K562 (cell line): Measurements from ENCODE around the gene NFILZ. TPM values are rescaled to one million over a fixed set of nuclear protein-coding genes. Genes with fewer than 3 reads are reported as not detected.

Experiments
- ATAC-seq: fragments of 200-7000 bp; cut with Tn5 transposase; 3 replicates; pipeline ENCODE4 v1.9.1; 2020; ENCODE audit warnings: moderate library complexity
- BruUV-seq: library from RNA; stranded (reverse); fragments of 400-500 nt; replicated peaks from 2 replicates; lab custom pipeline; 2021; lab: Mats Ljungman, UMichigan
- CTCF ChIA-PET: fragments of 300-600 bp; formaldehyde crosslinking; extraction: SDS; loops from one replicate; lab custom pipeline; 2021; ENCODE audit warnings: low intra/inter-chr PET ratio; lab: Yijun Ruan, JAX
- POLR2A ChIA-PET: fragments of 300-600, 350-650 bp; sonication (Branson Sonifier 250); formaldehyde crosslinking; extraction: SDS; loops from one replicate; lab custom pipeline; 2021; ENCODE audit warnings: antibody characterized with exemption, inconsistent platforms; lab: Yijun Ruan, JAX
- DNase-seq, 4 experiments: peaks; one replicate each; pipeline versions ENCODE4 v3.0.0 to v3.0.0-alpha.2; 2011 to 2018; ENCODE audit warnings: low spot score in 3 of 4, mixed read lengths in 3 of 4; ENCODE audit errors: extremely low read depth in 1 of 4
- FAIRE-seq: peaks from 2 replicates; lab custom pipeline; 2011; peaks lifted over from hg19 to GRCh38; lab: Jason Lieb, UNC
- H2AFZ ChIP-seq: 2 replicates; pipeline ENCODE4 v1.6.0; 2011; ENCODE audit warnings: low read depth, low read length, control low read depth, inconsistent platforms
- H3K27ac ChIP-seq: fragments of 200-600 bp; 3 replicates; pipeline ENCODE4 v1.8.0; 2011; ENCODE audit warnings: low read depth, mild to moderate bottlenecking, control low read depth, inconsistent platforms, low read length, moderate library complexity, mixed read lengths; ENCODE audit errors: extremely low read depth
- H3K27me3 ChIP-seq, 2 experiments: fragments of 300-600 bp in 1 of 2; 2 replicates in 1 of 2; 3 replicates in 1 of 2; pipeline versions ENCODE4 v1.6.0 to v1.8.0; 2011; ENCODE audit warnings: inconsistent platforms in 2 of 2, low read length in 2 of 2, mild to moderate bottlenecking in 1 of 2, mixed read lengths in 1 of 2, moderate library complexity in 1 of 2; ENCODE audit not compliant: control insufficient read depth in 2 of 2, insufficient read depth in 2 of 2
- H3K36me3 ChIP-seq: fragments of 300-600 bp; 3 replicates; pipeline ENCODE4 v1.8.0; 2011; ENCODE audit warnings: mild to moderate bottlenecking, low read length, inconsistent platforms; ENCODE audit not compliant: control insufficient read depth, insufficient read depth
- H3K4me1 ChIP-seq, 2 experiments: fragments of 200-600 bp in 1 of 2; replicated peaks in 1 of 2; 2 replicates in 1 of 2; 3 replicates in 1 of 2; pipeline versions ENCODE4 v1.5.1 to v1.8.0; 2011; ENCODE audit warnings: inconsistent platforms in 2 of 2, low read length in 2 of 2, mild to moderate bottlenecking in 1 of 2, mixed read lengths in 1 of 2, moderate library complexity in 1 of 2; ENCODE audit not compliant: control insufficient read depth in 2 of 2, insufficient read depth in 2 of 2
- H3K4me2 ChIP-seq: 2 replicates; pipeline ENCODE4 v1.6.1; 2011; ENCODE audit warnings: low read length, control low read depth, inconsistent platforms, mixed read lengths; ENCODE audit not compliant: insufficient read depth
- H3K4me3 ChIP-seq: fragments of 200-600 bp; sonication (generic), shearing (Covaris generic); 2 replicates; pipeline ENCODE4 v1.5.1; 2016; ENCODE audit warnings: control low read depth, inconsistent platforms
- H3K79me2 ChIP-seq: fragments of 200-600 bp; 3 replicates; pipeline ENCODE4 v1.8.0; 2011; ENCODE audit warnings: low read length, inconsistent platforms; ENCODE audit not compliant: control insufficient read depth, insufficient read depth
- H3K9ac ChIP-seq, 2 experiments: 2 replicates each; pipeline versions ENCODE4 v1.6.0 to v1.6.1; 2011; ENCODE audit warnings: low read depth in 2 of 2, low read length in 2 of 2, control low read depth in 1 of 2, inconsistent platforms in 1 of 2, mild to moderate bottlenecking in 1 of 2, mixed read lengths in 1 of 2; ENCODE audit not compliant: insufficient read depth in 1 of 2
- H3K9me1 ChIP-seq: one replicate; pipeline ENCODE4 v1.6.0; 2011; ENCODE audit warnings: inconsistent platforms, mild to moderate bottlenecking, low read length, moderate library complexity; ENCODE audit not compliant: control insufficient read depth, insufficient read depth
- H3K9me3 ChIP-seq: replicated peaks from 2 replicates; pipeline ENCODE4 v1.5.1; 2011; ENCODE audit warnings: low read depth, low read length, inconsistent platforms; ENCODE audit not compliant: control insufficient read depth, insufficient read depth
- H4K20me1 ChIP-seq: replicated peaks from 2 replicates; pipeline ENCODE4 v1.6.1; 2011; ENCODE audit warnings: low read length, inconsistent platforms, mixed read lengths; ENCODE audit not compliant: control insufficient read depth, insufficient read depth
- ADNP ChIP-seq: fragments of 200-800 bp; sonication (Bioruptor generic); IDR thresholded peaks from 2 replicates; pipeline ENCODE4 v1.6.1; 2016; ENCODE audit warnings: missing genetic modification characterization, missing compliant biosample characterization
- CHD4 ChIP-seq: fragments of 200-600 bp; sonication (generic); IDR thresholded peaks from 3 replicates; pipeline ENCODE4 v1.6.1; 2012; ENCODE audit warnings: low read depth, mild to moderate bottlenecking, mixed read lengths, low read length, inconsistent platforms; ENCODE audit not compliant: insufficient read depth, insufficient replicate concordance, poor library complexity, severe bottlenecking
- HDAC2 ChIP-seq: fragments of 450-650 bp; IDR thresholded peaks from 2 replicates; pipeline ENCODE4 v1.6.1; 2016; ENCODE audit warnings: mild to moderate bottlenecking
- SMAD4 ChIP-seq: fragments of 250-450 bp; sonication (Bioruptor Pico); conservative IDR thresholded peaks from 2 replicates; pipeline ENCODE4 v1.8.0; 2021; ENCODE audit warnings: inconsistent platforms, mild to moderate bottlenecking, moderate library complexity
- ZKSCAN8 ChIP-seq: fragments of 200-800 bp; sonication (Bioruptor generic); IDR thresholded peaks from 2 replicates; pipeline ENCODE4 v1.6.1; 2016; ENCODE audit warnings: missing genetic modification characterization, missing compliant biosample characterization
- ZNF121 ChIP-seq: sonication (generic); formaldehyde crosslinking; conservative IDR thresholded peaks from 2 replicates; pipeline ENCODE4 v1.8.0; 2022; ENCODE audit warnings: missing genetic modification reagents
- ZNF384 ChIP-seq: IDR thresholded peaks from 2 replicates; pipeline ENCODE4 v1.6.1; 2012; ENCODE audit warnings: low read depth, low read length, improper control_type of control experiment
- WGBS: fragments of 100-300 bp; shearing (Covaris generic); methylation state at CpG from one replicate; pipeline ENCODE4 v1.1.6; 2016; ENCODE audit warnings: low coverage, mixed read lengths; ENCODE audit not compliant: insufficient coverage; ENCODE audit errors: missing lambda C conversion rate; 5-methylcytosine and 5-hydroxymethylcytosine counted together
- in situ Hi-C: fragments of 300-500 bp; cut with MboI; formaldehyde crosslinking; loops from 4 replicates; pipeline ENCODE4 v1.15.0; 2018; ENCODE audit warnings: inconsistent platforms, mixed read lengths
- intact Hi-C: fragments of 100-400 bp; cut with micrococcal nuclease; formaldehyde crosslinking; loops from 2 replicates; pipeline ENCODE4 v1.14.2; 2022
- polyA plus RNA-seq, 8 experiments: library from polyadenylated mRNA; depleted of rRNA in 4 of 8; stranded (reverse) in 5 of 8; unstranded in 3 of 8; fragments of >200 nt; fragmentation: Nextera tagmentation in 2 of 8; fragmentation: Illumina TruSeq in 1 of 8; extraction: Ambion mirVana in 2 of 8; extraction: Trizol in 1 of 8; gene quantifications; 2 replicates each; pipeline versions ENCODE4 v1.2.1 to v1.2.3, GENCODE V29; 2011 to 2014; ENCODE audit warnings: inconsistent platforms in 1 of 8, missing spikeins in 1 of 8
- total RNA-seq, 7 experiments: library from RNA; depleted of rRNA in 6 of 7; stranded (reverse); fragments of >200 nt in 6 of 7; fragmentation: Illumina TruSeq in 2 of 7; extraction: Trizol in 2 of 7; gene quantifications; 2 replicates each; pipeline versions ENCODE4 v1.2.1 to v1.2.3, GENCODE V29; 2011 to 2021; ENCODE audit warnings: low replicate concordance in 1 of 7
- TF ChIP-seq, protein P1 (sequence below): sonication (generic); formaldehyde crosslinking; IDR thresholded peaks from 2 replicates; pipeline ENCODE4 v1.9.0; 2022; ENCODE audit warnings: mild to moderate bottlenecking, missing genetic modification reagents
- TF ChIP-seq, protein P2 (sequence below): IDR thresholded peaks from 2 replicates; pipeline ENCODE4 v1.6.1; 2011; ENCODE audit warnings: borderline replicate concordance, low read depth, mild to moderate bottlenecking, moderate library complexity, low read length; ENCODE audit not compliant: insufficient read depth, poor library complexity, severe bottlenecking
- TF ChIP-seq, protein P3 (sequence below), 3 experiments: fragments of 200-800 bp in 1 of 3; sonication (Bioruptor generic) in 1 of 3; sonication (generic) in 1 of 3; formaldehyde crosslinking in 1 of 3; IDR thresholded peaks; 2 replicates each; pipeline versions ENCODE4 v1.6.1 to v1.8.0; 2016 to 2022; ENCODE audit warnings: mild to moderate bottlenecking in 2 of 3, missing compliant biosample characterization in 2 of 3, missing genetic modification characterization in 2 of 3, missing genetic modification reagents in 1 of 3

Gene NFILZ
- total and polyA plus RNA-seq, 9 of the 15 experiments (the other 6 are each of a cell fraction or from before 2014, with no cell fraction given): not detected

DNA sequence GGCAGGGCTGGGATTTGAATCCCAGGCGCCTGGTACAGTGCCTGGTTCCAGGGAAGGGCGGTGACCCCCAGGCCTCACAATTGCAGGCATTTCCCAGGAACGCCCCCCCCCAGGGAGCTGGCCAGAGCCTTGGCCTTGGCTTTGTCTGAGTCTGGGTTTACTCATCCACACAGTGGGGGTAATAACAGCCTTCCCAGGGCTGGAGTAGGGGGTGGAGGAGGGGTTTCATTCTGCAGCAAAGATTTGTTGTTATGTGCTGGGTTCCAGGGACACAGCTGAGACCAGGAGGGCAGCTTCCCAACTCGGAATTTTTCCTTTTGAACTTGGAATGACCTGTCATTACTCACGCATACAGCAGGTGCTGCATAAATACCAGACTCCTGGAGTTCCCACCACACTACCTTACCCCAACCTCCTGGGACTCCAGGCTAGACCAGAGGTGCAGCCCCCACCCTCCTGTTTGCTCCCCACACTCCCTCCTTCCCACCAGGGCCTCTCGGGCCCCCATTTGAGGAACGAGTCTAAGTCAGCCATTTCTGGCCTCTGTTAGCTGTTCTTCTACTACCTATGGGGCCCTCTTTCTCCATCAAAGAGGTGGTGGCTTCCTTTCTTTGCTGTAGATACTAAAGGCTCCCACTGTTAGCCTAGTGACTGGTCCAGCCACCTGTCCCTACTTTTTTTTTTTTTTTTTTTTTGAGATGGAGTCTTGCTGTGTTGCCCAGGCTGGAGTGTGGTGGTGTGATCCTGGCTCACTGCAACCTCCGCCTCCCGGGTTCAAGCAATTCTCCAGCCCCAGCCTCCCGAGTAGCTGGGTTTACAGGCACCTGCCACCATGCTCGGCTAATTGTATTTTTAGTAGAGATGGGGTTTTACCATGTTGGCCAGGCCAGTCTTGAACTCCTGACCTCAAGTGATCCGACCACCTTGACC is 18.3 kb upstream of the NFILZ start:
- no peak for FAIRE-seq

More for the DNA sequence above, 18.3 kb upstream of the NFILZ start:
- H3K79me2 ChIP-seq: no peaks in the 10 kb centered on the region
- WGBS: 8% methylated on average over 11 of the region's 12 CpGs
- ChIA-PET CTCF (interaction anchor here (0.7 kb wide), 1 partner anchor 458 kb away, joined by 3 read pairs; no protein-coding TSS in a partner anchor), POLR2A (interaction anchor here (0.6 to 0.8 kb wide), 2 partner anchors 11 to 301 kb away, joined by 3 read pairs; no protein-coding TSS in a partner anchor)
- peaks cover 6 to 21% of the 10 kb centered on the region in 2 experiments; a peak in 3 of 5 replicates for H3K4me1 ChIP-seq
- no peaks in the 10 kb centered on the region for H3K9me1 ChIP-seq
- H3K9me3 ChIP-seq: no peaks in the 10 kb centered on the region
- intact Hi-C loops (loop anchor here (10.0 kb wide), 1 partner anchor 83 kb away; the partner anchor contains the start of gene ACTL9), in situ Hi-C loops (loop anchor here (10.0 kb wide), 1 partner anchor 83 kb away; the partner anchor contains the start of gene ACTL9)
- H4K20me1 ChIP-seq: no peaks in the 10 kb centered on the region
- no TSS peak for BruUV-seq
- no peak overlapping the region for H3K4me3 ChIP-seq
- H3K36me3 ChIP-seq: no peaks in the 10 kb centered on the region
- ATAC-seq (no peak), DNase-seq (no peak)
- peaks cover 0 to 7% of the 10 kb centered on the region in 2 experiments; a peak in 2 of 5 replicates for H3K27me3 ChIP-seq
- TF ChIP-seq HDAC2 (peak; percentile 9; the same call in 1 of the 2 replicates), SMAD4 (CRISPR knock-in tag) (no peak), ADNP (tag) (peak; percentile 66), CHD4 (peak; percentile 65), ZKSCAN8 (CRISPR knock-in tag) (peak; percentile 96), ZNF384 (peak; percentile 41), ZNF121 (CRISPR knock-in tag) (peak; percentile 49; the same call in 1 of the 2 replicates)
- TF ChIP-seq, protein P1, sequence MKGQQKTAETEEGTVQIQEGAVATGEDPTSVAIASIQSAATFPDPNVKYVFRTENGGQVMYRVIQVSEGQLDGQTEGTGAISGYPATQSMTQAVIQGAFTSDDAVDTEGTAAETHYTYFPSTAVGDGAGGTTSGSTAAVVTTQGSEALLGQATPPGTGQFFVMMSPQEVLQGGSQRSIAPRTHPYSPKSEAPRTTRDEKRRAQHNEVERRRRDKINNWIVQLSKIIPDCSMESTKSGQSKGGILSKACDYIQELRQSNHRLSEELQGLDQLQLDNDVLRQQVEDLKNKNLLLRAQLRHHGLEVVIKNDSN (CRISPR knock-in tag): no peak
- TF ChIP-seq, protein P2, sequence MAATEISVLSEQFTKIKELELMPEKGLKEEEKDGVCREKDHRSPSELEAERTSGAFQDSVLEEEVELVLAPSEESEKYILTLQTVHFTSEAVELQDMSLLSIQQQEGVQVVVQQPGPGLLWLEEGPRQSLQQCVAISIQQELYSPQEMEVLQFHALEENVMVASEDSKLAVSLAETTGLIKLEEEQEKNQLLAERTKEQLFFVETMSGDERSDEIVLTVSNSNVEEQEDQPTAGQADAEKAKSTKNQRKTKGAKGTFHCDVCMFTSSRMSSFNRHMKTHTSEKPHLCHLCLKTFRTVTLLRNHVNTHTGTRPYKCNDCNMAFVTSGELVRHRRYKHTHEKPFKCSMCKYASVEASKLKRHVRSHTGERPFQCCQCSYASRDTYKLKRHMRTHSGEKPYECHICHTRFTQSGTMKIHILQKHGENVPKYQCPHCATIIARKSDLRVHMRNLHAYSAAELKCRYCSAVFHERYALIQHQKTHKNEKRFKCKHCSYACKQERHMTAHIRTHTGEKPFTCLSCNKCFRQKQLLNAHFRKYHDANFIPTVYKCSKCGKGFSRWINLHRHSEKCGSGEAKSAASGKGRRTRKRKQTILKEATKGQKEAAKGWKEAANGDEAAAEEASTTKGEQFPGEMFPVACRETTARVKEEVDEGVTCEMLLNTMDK: no peak
- TF ChIP-seq, protein P3, sequence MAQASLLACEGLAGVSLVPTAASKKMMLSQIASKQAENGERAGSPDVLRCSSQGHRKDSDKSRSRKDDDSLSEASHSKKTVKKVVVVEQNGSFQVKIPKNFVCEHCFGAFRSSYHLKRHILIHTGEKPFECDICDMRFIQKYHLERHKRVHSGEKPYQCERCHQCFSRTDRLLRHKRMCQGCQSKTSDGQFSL (CRISPR knock-in tag; IDR thresholded peaks at IDR 0.05): peak; percentile 29; the same call in 1 of the 2 replicates
- TF ChIP-seq, protein P3 (tag; IDR thresholded peaks at IDR 0.05): 0 out of 4 replicates have a peak, but pooled peaks of 1 of the 2 experiments have one; percentile 42
- H3K9ac ChIP-seq: no peak overlapping the region
- H3K27ac ChIP-seq: no peak overlapping the region
- H2AFZ ChIP-seq: no peak overlapping the region
- H3K4me2 ChIP-seq: no peak overlapping the region
